Activated effector memory CD4-positive, alpha-beta T cell treated with anti-CD3 and anti-CD28 coated beads, Interleukin-2, amount 50 U/mL, for 16 hours (primary cell): ENCODE measurements around the gene PLEKHA6.

ENCODE experiments used
- DNase-seq: peaks from one replicate; pipeline ENCODE4 v3.0.0-alpha.2; 2020

PLEKHA6 gene

DNA sequence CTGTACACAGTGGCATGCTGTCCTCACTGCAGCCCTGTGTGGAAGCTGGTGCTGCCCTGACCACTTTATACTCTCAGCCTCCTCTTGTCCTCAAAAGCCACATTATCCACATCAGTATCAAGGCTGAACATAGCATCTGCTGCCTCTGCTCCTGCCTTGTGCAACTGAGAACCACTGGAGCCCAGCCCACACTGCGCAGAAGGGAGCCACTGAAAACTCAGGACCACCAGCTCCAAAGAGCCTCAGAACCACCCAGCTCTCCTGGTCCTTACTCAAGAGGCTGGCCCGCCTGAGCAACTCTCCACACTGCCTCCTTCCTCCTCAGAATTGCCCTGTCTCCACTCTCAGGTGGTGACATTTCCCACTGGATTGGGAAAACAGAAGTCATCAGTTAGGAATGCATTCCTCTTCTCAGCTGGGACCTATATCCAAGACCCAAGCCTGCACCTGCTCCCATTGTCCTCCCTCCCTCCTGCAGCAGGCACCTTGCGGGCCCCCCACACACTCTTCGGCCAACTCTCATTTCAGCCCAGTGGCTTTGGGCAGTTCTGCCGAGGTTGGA is 156.4 kb downstream of the PLEKHA6 start:
- DNase-seq, result no peak

DNA sequence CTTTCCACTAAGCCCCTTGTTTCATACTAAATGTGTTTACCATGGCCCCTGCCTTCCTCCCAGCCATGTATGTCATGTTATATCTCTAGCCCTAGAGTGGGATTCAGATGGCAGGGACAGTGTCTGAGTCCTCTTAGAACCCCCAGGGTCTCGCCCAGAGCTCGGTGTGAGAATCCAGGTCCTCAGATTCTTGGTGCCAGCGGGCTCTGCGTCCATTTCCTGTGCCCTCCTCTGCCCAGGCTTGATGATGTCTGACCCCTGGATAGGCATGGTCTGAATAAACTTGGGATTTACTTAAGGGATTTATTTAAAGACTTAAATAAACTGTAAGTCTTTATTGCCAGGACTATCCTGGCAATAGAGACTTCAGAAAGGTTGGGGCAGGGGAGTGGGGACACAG is 157.2 kb downstream of the PLEKHA6 start:
- no peak for DNase-seq

DNA sequence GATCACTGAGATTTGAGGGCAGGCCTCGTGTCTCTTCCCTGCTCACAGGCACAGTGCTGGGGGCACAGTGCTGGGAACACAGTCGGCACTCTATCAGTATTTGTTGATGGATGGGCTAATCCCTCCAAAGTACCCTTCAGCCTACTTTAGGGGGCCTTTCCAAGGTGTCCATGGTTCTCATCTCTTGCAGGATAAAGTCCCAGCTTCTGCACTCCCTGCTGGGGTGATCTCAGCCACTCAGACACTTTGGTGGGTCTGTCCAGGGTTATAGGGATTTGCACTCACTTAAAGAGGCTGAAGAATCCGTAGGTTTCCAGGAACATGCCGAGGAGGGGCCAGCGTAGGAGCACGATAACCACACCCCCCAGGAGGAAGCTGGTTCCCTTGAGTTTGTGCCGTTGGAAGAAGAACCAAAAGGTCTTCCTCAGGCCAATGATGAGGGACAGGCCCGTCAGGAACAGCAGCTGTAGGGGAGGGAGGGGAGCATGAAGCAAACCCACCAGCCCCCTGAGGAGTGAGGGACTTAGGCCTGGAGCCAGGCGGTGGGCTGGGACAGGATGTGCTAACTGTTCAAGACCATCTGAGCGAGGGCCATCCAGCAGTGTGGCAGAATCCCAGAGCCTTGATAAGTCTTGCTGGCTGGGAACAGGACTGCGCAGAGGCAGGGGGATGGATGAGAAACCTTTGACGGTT is 158.2 kb downstream of the PLEKHA6 start:
- no peak for DNase-seq

- DNase-seq, result no peak
Observed at GRCh38 chr1:204199579-204199978, 160.2 kb downstream of the PLEKHA6 start.

DNA sequence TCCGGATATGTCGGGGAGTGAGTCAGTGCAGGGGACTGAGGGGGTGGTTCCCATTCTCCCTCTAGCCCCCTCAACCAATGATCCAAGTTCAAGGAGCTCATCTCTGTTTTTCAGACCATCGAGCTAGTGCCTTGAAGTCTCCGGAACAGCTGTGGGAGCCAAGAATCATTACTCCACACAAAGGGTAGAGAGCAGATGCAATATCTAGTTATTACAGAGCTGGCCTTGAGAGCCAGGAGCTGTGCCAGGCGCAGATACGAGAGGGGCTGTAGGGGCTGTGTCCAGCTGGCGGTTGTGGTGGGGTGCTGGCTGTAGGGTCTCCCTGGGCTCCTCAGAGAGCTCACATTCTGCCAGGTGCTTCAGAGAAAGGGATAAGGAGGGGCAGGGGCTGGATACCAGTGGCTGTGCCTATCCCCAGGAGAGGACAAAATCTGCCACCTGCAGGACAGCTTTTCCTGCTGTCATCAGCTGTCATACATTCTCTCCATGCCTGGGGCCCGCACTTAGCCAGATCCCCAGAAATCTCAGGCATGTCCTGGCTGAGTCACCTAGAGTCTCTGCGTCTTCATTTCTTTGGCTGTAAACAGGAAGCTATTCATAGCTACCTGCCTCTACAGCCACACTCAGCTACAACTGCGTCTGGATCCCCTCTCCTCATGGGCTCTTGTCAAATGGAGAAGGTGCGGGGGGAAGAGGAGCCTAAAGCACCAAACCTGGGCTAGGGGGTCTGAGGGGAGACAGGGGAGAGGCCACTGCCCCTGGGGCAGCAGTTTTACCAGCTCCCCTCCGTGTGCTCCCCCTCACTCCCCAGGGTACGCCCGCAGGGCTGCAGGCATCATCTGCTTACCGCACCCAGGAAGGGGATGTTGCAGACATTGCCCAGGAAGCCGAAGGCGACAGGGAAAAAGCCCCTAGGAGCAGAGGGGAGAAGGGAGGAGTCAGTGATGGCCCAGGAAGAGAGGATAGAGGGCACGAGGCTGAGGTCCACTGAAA is 161.1 kb downstream of the PLEKHA6 start:
- DNase-seq, result no peak

GRCh38 chr1:204197068-204197467 is 162.7 kb downstream of the PLEKHA6 start:
- no peak for DNase-seq

GRCh38 chr1:204196068-204196795 is 163.5 kb downstream of the PLEKHA6 start, which contains the start of gene KISS1:
TSS of gene KISS1 (minus strand) at chr1:204196491. CDS start at chr1:204192876, 3,615 bp downstream.
- DNase-seq, result no peak

DNA sequence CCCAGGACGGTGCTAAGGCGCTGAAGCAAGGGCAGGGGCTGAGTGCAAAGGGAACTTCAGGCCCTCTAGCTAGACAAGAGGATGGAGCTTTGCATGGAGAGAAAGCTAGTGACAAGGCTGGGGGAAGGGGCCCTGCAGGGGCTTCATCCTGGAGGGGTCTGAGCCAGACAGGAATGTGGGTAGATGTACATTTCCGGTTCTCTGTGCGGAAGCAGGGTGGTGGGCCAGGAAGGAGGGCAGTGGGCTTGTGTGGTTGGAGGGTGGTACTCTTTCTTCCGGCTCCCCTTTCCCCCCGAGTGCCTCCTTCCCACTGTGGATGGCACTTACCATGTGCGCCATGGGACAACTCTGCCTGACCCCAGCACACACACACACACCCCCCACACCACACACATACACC is 165.0 kb downstream of the PLEKHA6 start:
- DNase-seq, result no peak

DNA sequence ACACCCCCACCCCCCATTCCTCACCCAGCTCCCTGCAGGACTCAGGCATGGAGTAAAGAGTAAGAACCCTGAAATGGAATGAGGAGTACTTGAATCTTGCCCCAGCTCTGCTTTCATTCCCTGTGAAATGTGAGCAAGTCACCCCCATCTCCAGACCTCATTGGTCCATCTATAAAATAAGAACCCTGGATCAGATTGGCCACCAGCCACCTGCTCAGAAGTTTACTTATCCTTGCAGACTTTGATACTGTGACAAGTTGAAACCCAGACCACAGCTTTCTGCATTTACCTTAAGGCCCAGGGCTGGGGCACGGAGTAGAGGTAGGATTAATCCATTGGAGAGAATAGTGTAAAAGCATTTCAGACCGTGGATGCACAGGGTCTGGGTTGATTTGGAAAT is 165.6 kb downstream of the PLEKHA6 start:
- DNase-seq, result no peak

- DNase-seq, result no peak
Observed at GRCh38 chr1:204192589-204193352, 167.0 kb downstream of the PLEKHA6 start.

GRCh38 chr1:204192046-204192445 is 167.7 kb downstream of the PLEKHA6 start:
- no peak for DNase-seq

DNA sequence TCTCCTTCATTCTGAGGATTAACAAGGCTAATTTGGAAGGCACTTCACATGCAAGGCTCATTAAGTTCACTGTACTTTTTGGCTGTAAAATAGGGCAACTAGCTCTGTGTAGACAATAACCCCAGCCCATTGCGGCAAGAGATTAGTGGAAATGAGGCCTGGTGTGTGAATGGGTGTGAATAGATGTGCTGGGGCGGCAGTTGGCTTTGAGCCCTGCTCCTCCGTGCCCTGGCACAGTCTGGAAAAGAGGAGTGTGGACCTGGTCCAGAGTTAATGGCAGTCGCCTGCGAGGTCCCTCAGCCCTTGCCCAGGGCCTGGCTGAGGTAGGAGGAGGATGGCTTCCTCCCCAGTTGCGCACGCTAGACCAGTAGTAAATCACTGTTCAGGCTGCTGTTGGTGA is 168.3 kb downstream of the PLEKHA6 start:
- DNase-seq, result no peak

GRCh38 chr1:204190212-204191211 is 169.2 kb downstream of the PLEKHA6 start:
- DNase-seq, result no peak

GRCh38 chr1:204188959-204189639 is 170.6 kb downstream of the PLEKHA6 start:
- DNase-seq, result no peak

DNA sequence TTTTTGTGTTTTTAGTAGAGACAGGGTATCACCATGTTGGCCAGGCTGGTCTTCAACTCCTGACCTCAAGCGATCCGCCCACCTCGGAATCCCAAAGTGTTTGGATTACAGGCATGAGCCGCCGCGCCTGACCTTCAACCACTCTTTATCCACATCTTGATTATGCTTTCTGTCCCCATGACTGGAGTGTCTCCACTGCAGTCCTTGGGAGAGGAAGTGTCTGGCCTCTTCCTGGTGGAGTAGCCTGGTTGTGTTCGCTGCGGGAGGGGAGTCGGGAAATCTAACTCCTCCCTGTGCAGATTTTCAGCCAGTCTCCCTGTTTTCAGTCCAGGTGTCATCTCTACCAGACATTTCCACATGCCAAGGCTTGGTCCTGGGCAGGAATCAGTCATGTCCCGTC is 173.1 kb downstream of the PLEKHA6 start:
- DNase-seq, result no peak

GRCh38 chr1:204181116-204181515 is 178.6 kb downstream of the PLEKHA6 start:
- DNase-seq, result no peak

DNA sequence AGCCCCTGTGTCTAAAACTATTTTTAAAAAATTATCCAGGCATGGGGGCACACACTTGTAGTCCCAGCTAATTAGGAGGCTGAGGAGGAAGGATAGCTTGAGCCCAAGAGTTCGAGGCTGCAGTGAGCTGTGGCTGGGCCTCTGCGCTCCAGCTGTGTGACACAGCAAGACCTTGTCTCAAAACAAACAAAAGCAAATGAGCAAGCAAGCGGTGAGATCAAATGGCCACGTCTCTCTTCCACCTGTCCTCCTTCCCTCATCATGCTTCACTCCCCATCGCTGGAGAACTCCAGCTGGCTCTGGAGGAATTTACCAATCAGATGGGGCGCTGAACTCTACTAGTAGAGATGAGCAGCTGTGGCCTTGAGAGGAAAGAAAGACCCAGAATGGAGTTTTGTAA is 179.6 kb downstream of the PLEKHA6 start:
- no peak for DNase-seq

GRCh38 chr1:204178487-204179281 is 181.0 kb downstream of the PLEKHA6 start:
- no peak for DNase-seq

DNA sequence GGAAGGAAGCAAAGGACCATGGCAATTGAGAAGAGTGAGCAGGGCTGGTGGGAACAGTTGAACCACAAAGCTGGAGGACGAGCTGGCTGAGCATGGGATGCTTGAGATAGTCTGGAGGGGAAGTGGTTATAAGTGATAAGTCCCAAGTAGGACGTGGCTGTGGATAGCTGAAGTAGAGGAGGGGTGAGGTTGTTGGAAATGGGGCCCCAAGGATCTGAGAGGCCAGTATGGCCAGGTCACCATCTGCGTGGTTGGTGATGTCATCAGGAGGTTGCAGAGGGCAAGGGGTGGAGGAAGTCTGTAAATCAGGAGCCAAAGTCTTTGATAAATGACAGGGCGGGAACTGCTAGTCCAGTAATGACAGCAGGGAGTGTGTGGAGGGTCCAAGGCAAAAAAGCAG is 182.6 kb downstream of the PLEKHA6 start:
- DNase-seq, result no peak
